GM23338 (cell line): Measurements from ENCODE around the gene SPIRE1.

Source experiments
- CREB1 ChIP-seq: fragments of 250-450 bp; sonication (Bioruptor Pico); IDR thresholded peaks from 2 replicates; pipeline ENCODE4 v1.5.0; 2020; ENCODE audit warnings: low read depth, mild to moderate bottlenecking, moderate library complexity
- EZH2 ChIP-seq: fragments of 200-600 bp; sonication (generic); IDR thresholded peaks from one replicate; pipeline ENCODE4 v1.8.0; 2017; ENCODE audit warnings: antibody characterized with exemption, mild to moderate bottlenecking, low read depth; ENCODE audit not compliant: unreplicated experiment
- TF ChIP-seq, protein P1 (sequence below), 2 experiments: fragments of 200-600 bp in 1 of 2; sonication (generic) in 1 of 2; conservative IDR thresholded peaks; 2 replicates each; pipeline versions ENCODE4 v1.5.1 to v1.6.1; 2016 to 2017; ENCODE audit warnings: antibody characterized with exemption in 2 of 2, low read depth in 2 of 2, mild to moderate bottlenecking in 2 of 2, moderate library complexity in 1 of 2

- TF ChIP-seq, protein P1, sequence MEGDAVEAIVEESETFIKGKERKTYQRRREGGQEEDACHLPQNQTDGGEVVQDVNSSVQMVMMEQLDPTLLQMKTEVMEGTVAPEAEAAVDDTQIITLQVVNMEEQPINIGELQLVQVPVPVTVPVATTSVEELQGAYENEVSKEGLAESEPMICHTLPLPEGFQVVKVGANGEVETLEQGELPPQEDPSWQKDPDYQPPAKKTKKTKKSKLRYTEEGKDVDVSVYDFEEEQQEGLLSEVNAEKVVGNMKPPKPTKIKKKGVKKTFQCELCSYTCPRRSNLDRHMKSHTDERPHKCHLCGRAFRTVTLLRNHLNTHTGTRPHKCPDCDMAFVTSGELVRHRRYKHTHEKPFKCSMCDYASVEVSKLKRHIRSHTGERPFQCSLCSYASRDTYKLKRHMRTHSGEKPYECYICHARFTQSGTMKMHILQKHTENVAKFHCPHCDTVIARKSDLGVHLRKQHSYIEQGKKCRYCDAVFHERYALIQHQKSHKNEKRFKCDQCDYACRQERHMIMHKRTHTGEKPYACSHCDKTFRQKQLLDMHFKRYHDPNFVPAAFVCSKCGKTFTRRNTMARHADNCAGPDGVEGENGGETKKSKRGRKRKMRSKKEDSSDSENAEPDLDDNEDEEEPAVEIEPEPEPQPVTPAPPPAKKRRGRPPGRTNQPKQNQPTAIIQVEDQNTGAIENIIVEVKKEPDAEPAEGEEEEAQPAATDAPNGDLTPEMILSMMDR (conservative IDR thresholded peaks at IDR 0.05; ENCODE audit: low read depth in 2 of 2) = no peak
- TF ChIP-seq EZH2 (no peak), CREB1 (CRISPR knock-in tag) (no peak)
These were observed 160.6 kb downstream of the SPIRE1 start for GRCh38 chr18:12497296-12497695.
